Gastroesophageal sphincter (tissue), 4 donors: ENCODE data around the gene CD320. TPM values are rescaled to one million over a fixed set of nuclear protein-coding genes. Genes with fewer than 3 reads are reported as not detected.
"Not testable (repeated sequence)": the region's sequence is repeated elsewhere in the genome, so short reads cannot be mapped to it uniquely, and the experiment has no call there.

Experiments used
- ATAC-seq: fragments of 150-250 bp; one replicate; pipeline ENCODE4 v1.9.1; 2016; ENCODE audit warnings: mild to moderate bottlenecking, moderate library complexity
- H3K27ac ChIP-seq, 4 donors: fragments of 200-600 bp; sonication (generic) in 3 of 4; 1 replicate in 3 of 4; 2 replicates in 1 of 4; pipeline ENCODE4 v1.5.1; 2016 to 2019
- H3K27me3 ChIP-seq: fragments of 200-600 bp; sonication (generic); one replicate; pipeline ENCODE4 v1.5.1; 2019
- H3K36me3 ChIP-seq, 2 donors: fragments of 200-600 bp; sonication (generic); one replicate each; pipeline ENCODE4 v1.5.1; 2019; ENCODE audit warnings: control low read depth in 1 of 2
- H3K4me1 ChIP-seq, 3 donors: fragments of 200-600 bp; sonication (generic); 1 replicate in 2 of 3; 2 replicates in 1 of 3; pipeline ENCODE4 v1.5.1; 2016 to 2019; ENCODE audit warnings: control low read depth in 2 of 3
- H3K4me3 ChIP-seq, 2 donors: fragments of 200-600 bp; sonication (generic); one replicate each; pipeline ENCODE4 v1.5.1; 2019; ENCODE audit warnings: mild to moderate bottlenecking in 1 of 2, moderate library complexity in 1 of 2
- H3K9me3 ChIP-seq, 3 donors: fragments of 200-600 bp; sonication (generic); one replicate each; pipeline ENCODE4 v1.5.1; 2017 to 2019; ENCODE audit warnings: control low read depth in 2 of 3
- EP300 ChIP-seq: sonication (generic); formaldehyde crosslinking; IDR thresholded peaks from one replicate; pipeline ENCODE4 v1.6.1; 2017; ENCODE audit warnings: antibody characterized with exemption, mild to moderate bottlenecking
- POLR2A ChIP-seq, 2 donors: fragments of 450-650 bp; IDR thresholded peaks; one replicate each; pipeline ENCODE4 v1.6.1; 2017; ENCODE audit warnings: antibody characterized with exemption in 2 of 2, mild to moderate bottlenecking in 2 of 2, moderate library complexity in 1 of 2
- POLR2AphosphoS5 ChIP-seq: sonication (generic); formaldehyde crosslinking; IDR thresholded peaks from one replicate; pipeline ENCODE4 v1.6.1; 2017; ENCODE audit warnings: antibody characterized with exemption
- WGBS, 2 donors: methylation state at CpG; one replicate each; pipeline ENCODE4 v1.1.5; 2018; ENCODE audit warnings: low coverage in 1 of 2; 5-methylcytosine and 5-hydroxymethylcytosine counted together
- total RNA-seq, 4 donors: library from RNA; depleted of rRNA; stranded (reverse); fragments of >200 nt; gene quantifications; one replicate each; pipeline ENCODE4 v1.1.0, GENCODE V29; 2016
- TF ChIP-seq, protein P1 (sequence below), 4 experiments: fragments of 200-600 bp in 2 of 4; fragments of 450-650 bp in 2 of 4; sonication (generic) in 1 of 4; IDR thresholded peaks; one replicate each; pipeline ENCODE4 v1.5.1; 2017 to 2019; ENCODE audit warnings: antibody characterized with exemption in 4 of 4, mild to moderate bottlenecking in 2 of 4, moderate library complexity in 2 of 4

Gene CD320
- total RNA-seq, 4 donors from 2014 or later: 25.4 to 58.5 (median 40.8) TPM

- 73 to 89% methylated on average over 8 to 11 of the region's 33 CpGs for WGBS, 2 donors
- ATAC-seq: no peak
- no peaks in the 10 kb centered on the region for H3K9me3 ChIP-seq
- H3K27ac ChIP-seq: no peak overlapping the region
- peaks cover 0 to 30% of the 10 kb centered on the region in 2 donors for H3K36me3 ChIP-seq
- no peaks in the 10 kb centered on the region for H3K27me3 ChIP-seq
- TF ChIP-seq POLR2A (IDR thresholded peaks at IDR 0.05) (no peak), EP300 (no peak), POLR2AphosphoS5 (no peak)
- TF ChIP-seq, protein P1, sequence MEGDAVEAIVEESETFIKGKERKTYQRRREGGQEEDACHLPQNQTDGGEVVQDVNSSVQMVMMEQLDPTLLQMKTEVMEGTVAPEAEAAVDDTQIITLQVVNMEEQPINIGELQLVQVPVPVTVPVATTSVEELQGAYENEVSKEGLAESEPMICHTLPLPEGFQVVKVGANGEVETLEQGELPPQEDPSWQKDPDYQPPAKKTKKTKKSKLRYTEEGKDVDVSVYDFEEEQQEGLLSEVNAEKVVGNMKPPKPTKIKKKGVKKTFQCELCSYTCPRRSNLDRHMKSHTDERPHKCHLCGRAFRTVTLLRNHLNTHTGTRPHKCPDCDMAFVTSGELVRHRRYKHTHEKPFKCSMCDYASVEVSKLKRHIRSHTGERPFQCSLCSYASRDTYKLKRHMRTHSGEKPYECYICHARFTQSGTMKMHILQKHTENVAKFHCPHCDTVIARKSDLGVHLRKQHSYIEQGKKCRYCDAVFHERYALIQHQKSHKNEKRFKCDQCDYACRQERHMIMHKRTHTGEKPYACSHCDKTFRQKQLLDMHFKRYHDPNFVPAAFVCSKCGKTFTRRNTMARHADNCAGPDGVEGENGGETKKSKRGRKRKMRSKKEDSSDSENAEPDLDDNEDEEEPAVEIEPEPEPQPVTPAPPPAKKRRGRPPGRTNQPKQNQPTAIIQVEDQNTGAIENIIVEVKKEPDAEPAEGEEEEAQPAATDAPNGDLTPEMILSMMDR (IDR thresholded peaks at IDR 0.05): no peak
- peaks cover 0 to 46% (median 10%) of the 10 kb centered on the region in 3 donors for H3K4me1 ChIP-seq
- no peak overlapping the region for H3K4me3 ChIP-seq
These were observed 3.1 kb downstream of the CD320 start for GRCh38 chr19:8304841-8305621.

DNA sequence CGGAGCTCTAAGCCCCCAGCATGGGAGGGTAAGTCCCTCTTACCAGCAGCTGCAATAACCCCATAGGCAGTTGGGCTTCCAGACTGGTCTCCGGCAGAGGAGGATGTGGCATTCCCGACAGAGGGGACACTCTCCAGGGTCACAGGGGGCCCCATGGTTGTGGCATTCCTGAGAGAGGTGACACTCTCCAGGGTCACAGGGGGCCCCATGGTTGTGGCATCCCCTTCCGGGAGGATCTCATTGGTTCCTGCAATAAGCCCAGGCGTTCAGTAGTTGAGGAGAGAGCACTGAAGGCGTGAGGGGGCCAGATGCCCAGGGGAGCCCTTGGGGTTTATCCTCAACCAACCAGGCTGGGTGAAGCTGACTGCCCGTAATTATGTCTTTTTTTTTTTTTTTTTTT is 5.4 kb downstream of the CD320 start:
- no peak for TF ChIP-seq EP300
- TF ChIP-seq, protein P1 (IDR thresholded peaks at IDR 0.05): no peak
- no peak for TF ChIP-seq POLR2AphosphoS5
- no peak for TF ChIP-seq POLR2A (IDR thresholded peaks at IDR 0.05)
- Histone ChIP-seq H3K36me3 (peaks cover 0 to 20% of the 10 kb centered on the region in 2 donors), H3K27ac (no peak overlapping the region), H3K27me3 (no peaks in the 10 kb centered on the region), H3K4me1 (peaks cover 0 to 25% (median 0%) of the 10 kb centered on the region in 3 donors), H3K9me3 (no peaks in the 10 kb centered on the region), H3K4me3 (no peak overlapping the region)
- ATAC-seq: no peak
- WGBS, 2 donors: 86% methylated on average over 6 of the region's 7 CpGs; no CpG with 5 or more reads in 1 of the 2 donors

DNA sequence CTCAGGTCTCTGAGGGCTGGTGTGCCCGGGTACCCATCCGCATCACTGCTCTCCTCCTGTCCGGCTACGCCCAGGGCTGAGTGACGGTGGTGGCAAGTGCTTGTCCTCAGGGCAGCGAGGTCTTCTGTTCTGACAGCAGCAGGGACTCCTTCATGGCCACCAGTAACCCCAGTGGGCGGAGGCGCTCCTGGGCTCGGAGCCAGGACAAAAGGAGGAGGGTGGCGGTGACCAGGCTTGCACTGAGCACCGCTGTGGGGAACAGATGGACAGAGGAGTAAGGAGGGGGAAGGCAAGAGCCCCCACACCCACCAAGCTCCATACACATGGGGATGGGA is 5.8 kb downstream of the CD320 start:
- no peaks in the 10 kb centered on the region for H3K27me3 ChIP-seq
- no peaks in the 10 kb centered on the region for H3K9me3 ChIP-seq
- peaks cover 0 to 21% (median 0%) of the 10 kb centered on the region in 3 donors for H3K4me1 ChIP-seq
- H3K4me3 ChIP-seq: no peak overlapping the region
- TF ChIP-seq POLR2A (IDR thresholded peaks at IDR 0.05) (no peak), EP300 (no peak), POLR2AphosphoS5 (no peak)
- TF ChIP-seq, protein P1 (IDR thresholded peaks at IDR 0.05): no peak
- WGBS, 2 donors: no CpG with 5 or more reads among the region's 11 CpGs
- H3K27ac ChIP-seq: no peak overlapping the region
- peak; percentile 57 for ATAC-seq
- H3K36me3 ChIP-seq: peaks cover 0 to 20% of the 10 kb centered on the region in 2 donors

GRCh38 chr19:8291337-8291736 is 16.8 kb downstream of the CD320 start:
- not testable (repeated sequence) for H3K9me3 ChIP-seq
- WGBS, 2 donors: no CpG with 5 or more reads among the region's 9 CpGs
- ATAC-seq: peak; percentile 57

GRCh38 chr19:8276508-8276907 is 31.6 kb downstream of the CD320 start:
- ATAC-seq: peak; percentile 43
- not testable (repeated sequence) for H3K9me3 ChIP-seq, H3K27me3 ChIP-seq, H3K4me1 ChIP-seq, H3K4me3 ChIP-seq, H3K36me3 ChIP-seq, H3K27ac ChIP-seq
- no CpG with 5 or more reads among the region's 9 CpGs for WGBS, 2 donors

More at GRCh38 chr19:8291337-8291736, 16.8 kb downstream of the CD320 start:
- not testable (repeated sequence) for H3K4me1 ChIP-seq, H3K27me3 ChIP-seq, H3K36me3 ChIP-seq, H3K27ac ChIP-seq, H3K4me3 ChIP-seq

DNA sequence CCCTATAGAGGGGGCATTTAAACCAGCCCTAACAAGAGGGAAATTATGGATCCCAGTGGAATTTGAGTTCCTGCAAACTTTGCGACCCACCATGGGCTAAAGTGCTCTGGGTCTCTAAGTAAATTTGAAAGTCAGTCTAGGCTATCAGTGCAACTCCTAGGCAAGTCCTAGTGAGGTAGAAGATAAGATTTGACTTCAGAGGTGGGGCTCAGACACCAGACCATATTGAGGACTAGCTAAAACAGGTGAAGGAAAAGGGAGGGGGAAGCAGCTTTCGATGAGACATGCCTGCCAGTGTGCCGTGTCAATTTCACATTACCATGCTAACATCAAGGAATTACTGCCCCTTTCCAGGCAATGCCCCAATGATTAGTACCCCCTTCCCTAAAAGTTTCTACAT is 38.4 kb downstream of the CD320 start:
- H3K4me1 ChIP-seq: peaks cover 0 to 12% (median 0%) of the 10 kb centered on the region in 3 donors
- no peak for TF ChIP-seq POLR2AphosphoS5
- no peak for TF ChIP-seq POLR2A (IDR thresholded peaks at IDR 0.05)
- TF ChIP-seq EP300: no peak
- TF ChIP-seq, protein P1 (IDR thresholded peaks at IDR 0.05): no peak
- WGBS, 2 donors: 84 to 93% methylated on average over 3 of the region's 3 CpGs
- H3K36me3 ChIP-seq: no peaks in the 10 kb centered on the region
- no peaks in the 10 kb centered on the region for H3K9me3 ChIP-seq
- no peak for ATAC-seq
- no peaks in the 10 kb centered on the region for H3K27me3 ChIP-seq
- no peak overlapping the region for H3K27ac ChIP-seq
- no peak overlapping the region for H3K4me3 ChIP-seq
